ENCODE results near the gene PRRC2A.

GRCh38 chr6:31659649-31660380, 39.3 kb downstream of the PRRC2A start:
- TF ChIP-seq EZH2 (IDR thresholded peaks at IDR 0.05; ENCODE audit: insufficient read depth, low read length) (no peak), CTCF (IDR thresholded peaks at IDR 0.05; ENCODE audit: insufficient read depth, low read depth, low read length) (no peak)
